Lower leg skin (tissue), 4 donors: Measurements from ENCODE around the gene TBX4. TPM values are rescaled to one million over a fixed set of nuclear protein-coding genes. Genes with fewer than 3 reads are reported as not detected.

Experiments used
- DNase-seq, 2 donors: peaks; one replicate each; pipeline ENCODE4 v3.0.0-alpha.2; 2019; ENCODE audit warnings: low spot score in 2 of 2
- H3K4me3 ChIP-seq: fragments of 200-600 bp; sonication (generic); 2 replicates; pipeline ENCODE4 v1.5.1; 2017; ENCODE audit warnings: mild to moderate bottlenecking, low read depth; ENCODE audit not compliant: poor library complexity, severe bottlenecking
- POLR2A ChIP-seq, 2 donors: fragments of 450-650 bp; IDR thresholded peaks; one replicate each; pipeline ENCODE4 v1.6.1; 2016 to 2017; ENCODE audit warnings: antibody characterized with exemption in 2 of 2, mild to moderate bottlenecking in 1 of 2, moderate library complexity in 1 of 2
- WGBS, 2 donors: methylation state at CpG; one replicate each; pipeline ENCODE4 v1.1.5; 2018; 5-methylcytosine and 5-hydroxymethylcytosine counted together
- intact Hi-C: fragments of 100-400 bp; cut with DNase I; formaldehyde crosslinking; loops from one replicate; pipeline ENCODE4 v1.15.0; 2023; ENCODE audit warnings: low total_unique reads
- total RNA-seq, 4 donors: library from RNA; depleted of rRNA; stranded (reverse); fragments of >200 nt; gene quantifications; one replicate each; pipeline ENCODE4 v1.1.0, GENCODE V29; 2016
- TF ChIP-seq, protein P1 (sequence below), 3 donors: fragments of 450-650 bp; IDR thresholded peaks; one replicate each; pipeline ENCODE4 v1.5.1; 2016; ENCODE audit warnings: antibody characterized with exemption in 3 of 3, mild to moderate bottlenecking in 3 of 3, moderate library complexity in 2 of 3

Gene TBX4
- total RNA-seq, 4 donors from 2014 or later, result 0.53 TPM; not detected in 3

DNA sequence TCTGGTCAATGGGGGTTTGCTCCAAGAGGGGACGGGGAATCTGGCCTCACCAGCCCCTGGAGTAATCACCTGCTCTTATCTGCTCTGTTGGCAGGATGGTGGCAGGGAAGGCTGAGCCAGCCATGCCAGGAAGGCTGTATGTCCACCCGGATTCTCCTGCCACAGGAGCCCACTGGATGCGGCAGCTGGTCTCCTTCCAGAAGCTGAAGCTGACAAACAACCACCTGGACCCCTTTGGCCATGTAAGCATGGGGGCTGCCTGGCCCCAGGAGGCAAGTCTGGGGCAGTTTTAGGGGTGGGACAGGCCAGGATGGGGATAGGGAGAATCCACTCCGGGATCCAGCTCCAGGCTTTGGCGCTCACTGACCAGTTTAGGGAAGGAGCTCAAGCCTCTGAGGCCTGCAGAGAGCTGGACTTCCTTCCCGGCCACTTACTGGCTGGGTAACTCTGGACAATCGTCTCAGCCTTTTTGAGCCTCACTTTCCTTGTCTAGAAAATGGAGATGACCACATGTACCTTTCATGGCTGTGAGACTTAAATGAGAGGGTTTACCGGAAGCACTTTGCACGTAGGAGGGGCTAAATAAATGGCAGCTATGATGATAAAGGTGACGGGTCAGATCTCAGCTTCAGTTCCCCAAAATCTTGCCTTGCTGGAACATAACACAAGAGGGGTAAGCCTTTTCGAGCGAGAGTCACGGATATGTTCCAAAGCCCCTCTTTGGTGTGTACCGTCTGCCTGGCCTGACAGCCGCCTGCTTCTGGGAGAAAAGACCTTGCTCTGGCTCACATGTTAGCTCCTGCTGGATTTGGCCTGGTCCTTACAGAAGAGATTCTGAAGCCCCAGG is 15.4 kb downstream of the TBX4 start:
- intact Hi-C loops, result no loop called here
- no peak overlapping the region for H3K4me3 ChIP-seq
- TF ChIP-seq, protein P1, sequence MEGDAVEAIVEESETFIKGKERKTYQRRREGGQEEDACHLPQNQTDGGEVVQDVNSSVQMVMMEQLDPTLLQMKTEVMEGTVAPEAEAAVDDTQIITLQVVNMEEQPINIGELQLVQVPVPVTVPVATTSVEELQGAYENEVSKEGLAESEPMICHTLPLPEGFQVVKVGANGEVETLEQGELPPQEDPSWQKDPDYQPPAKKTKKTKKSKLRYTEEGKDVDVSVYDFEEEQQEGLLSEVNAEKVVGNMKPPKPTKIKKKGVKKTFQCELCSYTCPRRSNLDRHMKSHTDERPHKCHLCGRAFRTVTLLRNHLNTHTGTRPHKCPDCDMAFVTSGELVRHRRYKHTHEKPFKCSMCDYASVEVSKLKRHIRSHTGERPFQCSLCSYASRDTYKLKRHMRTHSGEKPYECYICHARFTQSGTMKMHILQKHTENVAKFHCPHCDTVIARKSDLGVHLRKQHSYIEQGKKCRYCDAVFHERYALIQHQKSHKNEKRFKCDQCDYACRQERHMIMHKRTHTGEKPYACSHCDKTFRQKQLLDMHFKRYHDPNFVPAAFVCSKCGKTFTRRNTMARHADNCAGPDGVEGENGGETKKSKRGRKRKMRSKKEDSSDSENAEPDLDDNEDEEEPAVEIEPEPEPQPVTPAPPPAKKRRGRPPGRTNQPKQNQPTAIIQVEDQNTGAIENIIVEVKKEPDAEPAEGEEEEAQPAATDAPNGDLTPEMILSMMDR (IDR thresholded peaks at IDR 0.05), result no peak
- no peak for TF ChIP-seq POLR2A (IDR thresholded peaks at IDR 0.05)
- peak in 1 of 2 donors; percentile 70 for DNase-seq
- WGBS, 2 donors, result 62 to 73% methylated on average over 15 of the region's 15 CpGs

DNA sequence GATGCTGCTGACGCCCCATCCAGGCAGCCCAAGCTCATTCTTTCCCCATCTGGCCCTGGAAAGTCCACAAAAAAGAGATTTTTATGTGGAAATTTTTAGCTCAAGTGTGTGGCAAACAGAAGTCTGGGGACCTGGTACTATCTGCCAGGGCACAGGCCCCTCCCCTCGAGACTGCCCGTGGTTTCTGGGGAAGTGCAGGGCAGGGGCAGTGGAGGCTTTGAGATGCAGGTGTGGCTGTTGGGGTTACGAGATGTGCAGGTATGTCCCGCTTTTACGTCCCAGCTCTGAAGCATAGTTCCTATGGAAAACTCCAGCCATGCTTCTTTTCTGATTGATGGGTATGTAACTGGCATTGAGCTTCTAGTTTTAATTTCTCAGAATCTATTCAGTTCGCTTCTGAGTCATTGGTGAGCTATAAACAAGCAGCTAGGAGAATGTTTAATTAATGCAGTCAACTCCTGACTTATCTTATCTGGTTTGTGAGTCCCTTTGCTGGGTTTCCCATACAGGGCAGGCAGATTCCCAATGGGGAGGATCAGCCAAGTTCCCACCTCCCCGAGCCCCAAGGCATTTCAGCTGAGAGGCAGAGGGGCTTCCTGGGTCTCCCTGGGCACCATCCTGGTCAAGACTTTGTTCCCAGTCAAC is 16.2 kb downstream of the TBX4 start:
- intact Hi-C loops, result no loop called here
- TF ChIP-seq, protein P1 (IDR thresholded peaks at IDR 0.05), result no peak
- TF ChIP-seq POLR2A (IDR thresholded peaks at IDR 0.05), result no peak
- no peak overlapping the region for H3K4me3 ChIP-seq
- no peak for DNase-seq
- WGBS, 2 donors, result 58 to 64% methylated on average over 8 of the region's 8 CpGs

DNA sequence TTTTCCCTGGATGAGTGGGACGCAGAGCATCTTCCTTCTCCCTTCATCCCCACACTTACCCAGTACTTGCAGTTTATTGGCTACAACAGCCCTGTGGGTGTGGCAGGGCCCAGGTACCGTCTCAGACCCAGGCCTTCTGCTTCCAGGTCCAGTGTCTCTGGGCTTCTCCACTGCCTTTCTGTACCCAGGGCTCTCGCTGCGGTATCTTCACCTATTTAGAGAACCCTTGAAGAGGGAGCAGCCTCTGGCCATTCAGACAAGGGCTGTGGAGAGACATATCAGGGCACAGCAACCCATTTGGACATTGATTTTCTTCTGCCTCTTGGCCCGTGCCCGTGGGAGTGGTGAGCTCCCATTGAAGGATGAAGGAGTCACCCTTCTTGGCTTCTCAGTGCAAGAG is 17.3 kb downstream of the TBX4 start:
- intact Hi-C loops, result no loop called here
- 91 to 92% methylated on average over 6 of the region's 6 CpGs for WGBS, 2 donors
- H3K4me3 ChIP-seq, result no peak overlapping the region
- no peak for TF ChIP-seq POLR2A (IDR thresholded peaks at IDR 0.05)
- TF ChIP-seq, protein P1 (IDR thresholded peaks at IDR 0.05), result no peak
- no peak for DNase-seq

DNA sequence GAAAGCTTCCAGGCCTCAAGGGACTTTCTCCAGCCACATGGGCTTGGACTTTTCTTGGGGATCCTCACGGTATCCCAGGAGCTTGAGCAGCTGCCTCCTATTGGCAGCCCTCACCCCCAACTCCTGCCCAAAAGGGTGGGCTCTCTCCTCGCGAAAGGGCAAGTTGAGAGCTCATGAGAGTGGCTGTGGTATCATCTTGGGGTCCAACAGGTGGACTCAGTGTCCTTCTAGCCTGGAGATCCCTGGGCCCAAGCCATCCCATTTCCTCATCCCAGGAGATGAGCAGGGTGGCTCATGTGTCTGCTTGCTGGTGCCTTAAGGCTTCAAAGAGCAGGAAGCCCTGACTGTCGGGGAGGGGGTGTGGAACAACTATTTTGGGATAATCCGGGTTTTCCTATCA is 17.7 kb downstream of the TBX4 start:
- no peak overlapping the region for H3K4me3 ChIP-seq
- intact Hi-C loops, result no loop called here
- TF ChIP-seq POLR2A (IDR thresholded peaks at IDR 0.05), result no peak
- TF ChIP-seq, protein P1 (IDR thresholded peaks at IDR 0.05), result no peak
- WGBS, 2 donors, result 70 to 79% methylated on average over 5 of the region's 5 CpGs
- DNase-seq, result no peak

DNA sequence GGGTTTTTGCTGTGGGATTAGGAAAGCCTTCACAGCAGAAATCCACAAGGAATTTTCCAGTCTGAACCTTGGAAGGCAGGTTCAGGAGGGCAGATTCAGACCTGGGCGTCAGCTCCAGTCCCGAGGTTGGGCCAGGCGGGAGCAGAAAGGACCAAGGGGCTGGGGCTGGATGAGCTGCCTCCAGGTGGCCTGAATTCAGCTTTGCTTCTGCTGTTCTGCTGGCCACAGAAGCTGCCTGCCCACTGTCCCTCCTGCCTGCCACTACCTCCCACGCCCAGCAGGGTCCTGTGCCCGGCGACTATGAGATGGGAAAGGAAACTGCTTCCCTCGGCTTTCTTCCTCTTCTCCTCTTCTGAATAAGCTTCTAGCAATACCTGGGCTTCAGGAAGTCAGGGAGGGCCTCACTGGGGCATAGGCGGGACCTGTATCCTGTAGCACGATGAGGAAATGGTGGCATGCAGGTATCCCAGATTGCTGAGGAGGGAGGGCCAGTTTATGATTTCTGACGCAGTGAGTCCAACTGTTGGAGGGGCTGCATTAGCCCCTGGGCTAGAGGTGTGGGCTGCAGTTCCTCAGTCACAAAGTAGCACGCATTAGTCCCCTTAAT is 18.4 kb downstream of the TBX4 start:
- H3K4me3 ChIP-seq, result no peak overlapping the region
- WGBS, 2 donors, result 75 to 90% methylated on average over 11 of the region's 11 CpGs
- intact Hi-C loops, result no loop called here
- TF ChIP-seq POLR2A (IDR thresholded peaks at IDR 0.05), result no peak
- TF ChIP-seq, protein P1 (IDR thresholded peaks at IDR 0.05), result no peak
- DNase-seq, result no peak
